NCI-H1092 treated with DMSO at 0.1 percent for 48 hours (cell line): ENCODE results near the gene SLC5A4.
A peak's percentile ranks its signal among the peaks of the same experiment; 100 is the strongest.
"Not testable (repeated sequence)": the region's sequence is repeated elsewhere in the genome, so short reads cannot be mapped to it uniquely, and the experiment has no call there.

Experiments
- DNase-seq: peaks from one replicate; lab custom pipeline; 2025; lab: John Stamatoyannopoulos, UW

Gene SLC5A4

GRCh38 chr22:32255217-32255616 lies at the start of gene SLC5A4:
TSS of gene SLC5A4 (minus strand) at chr22:32255347. CDS start at chr22:32255329, 18 bp downstream.
- DNase-seq: no peak

DNA sequence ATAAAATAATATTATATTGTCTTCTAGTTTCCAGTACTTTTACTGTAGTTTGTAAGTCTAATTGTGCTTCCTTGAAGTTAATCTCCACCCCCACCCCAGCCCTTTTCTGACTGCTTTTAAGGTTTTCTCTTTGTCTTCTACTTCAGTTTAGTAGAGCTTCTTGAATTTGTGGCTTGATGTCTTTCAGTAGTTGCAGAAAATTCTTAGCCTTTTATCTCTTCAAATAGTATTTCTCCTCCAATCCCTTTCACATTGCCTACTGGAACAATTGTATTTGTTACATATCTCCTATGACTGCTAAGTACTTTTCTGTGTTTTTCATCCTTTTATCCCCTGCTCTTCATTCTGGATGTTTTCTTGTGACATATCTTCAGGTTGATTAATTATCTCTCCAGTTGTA lies 38.8 kb upstream of the SLC5A4 start:
- not testable (repeated sequence) for DNase-seq

DNA sequence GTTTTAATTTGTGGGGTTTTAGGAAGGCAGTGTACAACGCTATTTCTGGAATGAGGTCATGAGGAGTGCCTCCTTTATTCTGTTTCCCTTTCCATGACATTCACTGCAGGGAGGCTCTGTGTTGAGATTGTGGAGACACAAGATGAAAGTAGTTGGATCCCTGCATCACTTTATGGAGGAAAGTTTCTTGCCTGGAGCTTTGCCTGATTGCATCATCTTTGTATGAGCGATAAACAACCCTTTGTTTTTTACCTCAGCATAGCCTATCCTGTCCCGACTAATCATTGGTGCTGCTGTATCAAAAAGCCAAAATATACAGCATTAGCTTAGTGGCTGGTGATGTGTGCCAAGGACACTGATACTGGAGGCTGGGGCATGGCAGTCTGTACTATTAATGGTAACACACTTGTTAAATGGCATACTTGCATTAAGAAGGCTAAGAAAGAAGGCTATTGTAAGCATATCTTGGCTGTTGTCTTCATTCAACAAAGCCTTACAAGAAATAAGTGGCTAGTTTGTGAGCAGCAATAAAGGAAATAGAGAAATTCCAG lies 31.2 kb upstream of the SLC5A4 start:
- no peak for DNase-seq

DNA sequence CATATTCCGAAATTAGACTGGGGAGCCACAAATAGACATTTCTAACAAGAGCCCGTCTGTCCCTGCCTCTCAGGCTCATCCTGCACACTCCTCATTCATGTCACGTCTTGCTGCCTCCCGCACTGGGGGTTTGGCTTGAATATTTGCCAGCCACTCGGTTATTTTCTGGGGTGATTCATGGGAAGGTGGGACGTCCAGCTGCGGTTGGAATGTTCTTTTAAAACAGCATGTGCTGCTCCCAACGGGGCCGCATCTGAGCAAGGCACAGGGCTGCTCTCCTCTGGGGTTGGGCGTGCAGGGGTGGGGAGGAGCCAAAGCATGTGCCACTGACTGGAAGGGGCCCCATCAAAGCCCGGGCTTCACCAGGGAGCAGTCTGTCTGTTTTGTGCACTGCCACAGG lies 25.9 kb upstream of the SLC5A4 start:
- no peak for DNase-seq

- not testable (repeated sequence) for DNase-seq
Measured at GRCh38 chr22:32275353-32275752, 20.2 kb upstream of the SLC5A4 start.

DNA sequence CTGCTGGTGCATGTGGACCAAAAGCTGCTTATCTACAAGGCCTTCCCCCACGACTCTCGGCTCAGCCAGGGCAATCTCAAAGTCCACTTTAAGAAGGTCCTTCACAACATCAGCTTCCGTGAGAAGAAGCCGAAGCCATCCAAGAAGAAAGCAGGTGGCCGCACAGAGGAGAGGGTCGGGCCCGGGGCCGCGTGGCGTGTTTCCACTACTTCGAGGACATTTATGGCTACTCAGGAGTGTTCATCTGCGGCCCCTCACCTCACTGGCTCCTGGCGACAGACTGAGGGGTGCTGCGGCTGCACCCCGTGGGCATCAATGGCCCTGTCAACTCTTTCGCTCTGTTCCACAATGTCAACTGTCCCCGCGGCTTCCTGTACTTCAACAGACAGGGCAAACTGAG lies 16.2 kb upstream of the SLC5A4 start:
- DNase-seq: no peak

- DNase-seq: no peak
Measured at GRCh38 chr22:32270641-32271369, 15.7 kb upstream of the SLC5A4 start.

- DNase-seq: no peak
Measured at GRCh38 chr22:32269316-32269715, 14.2 kb upstream of the SLC5A4 start.

GRCh38 chr22:32267011-32267410 lies 11.9 kb upstream of the SLC5A4 start:
- no peak for DNase-seq

DNA sequence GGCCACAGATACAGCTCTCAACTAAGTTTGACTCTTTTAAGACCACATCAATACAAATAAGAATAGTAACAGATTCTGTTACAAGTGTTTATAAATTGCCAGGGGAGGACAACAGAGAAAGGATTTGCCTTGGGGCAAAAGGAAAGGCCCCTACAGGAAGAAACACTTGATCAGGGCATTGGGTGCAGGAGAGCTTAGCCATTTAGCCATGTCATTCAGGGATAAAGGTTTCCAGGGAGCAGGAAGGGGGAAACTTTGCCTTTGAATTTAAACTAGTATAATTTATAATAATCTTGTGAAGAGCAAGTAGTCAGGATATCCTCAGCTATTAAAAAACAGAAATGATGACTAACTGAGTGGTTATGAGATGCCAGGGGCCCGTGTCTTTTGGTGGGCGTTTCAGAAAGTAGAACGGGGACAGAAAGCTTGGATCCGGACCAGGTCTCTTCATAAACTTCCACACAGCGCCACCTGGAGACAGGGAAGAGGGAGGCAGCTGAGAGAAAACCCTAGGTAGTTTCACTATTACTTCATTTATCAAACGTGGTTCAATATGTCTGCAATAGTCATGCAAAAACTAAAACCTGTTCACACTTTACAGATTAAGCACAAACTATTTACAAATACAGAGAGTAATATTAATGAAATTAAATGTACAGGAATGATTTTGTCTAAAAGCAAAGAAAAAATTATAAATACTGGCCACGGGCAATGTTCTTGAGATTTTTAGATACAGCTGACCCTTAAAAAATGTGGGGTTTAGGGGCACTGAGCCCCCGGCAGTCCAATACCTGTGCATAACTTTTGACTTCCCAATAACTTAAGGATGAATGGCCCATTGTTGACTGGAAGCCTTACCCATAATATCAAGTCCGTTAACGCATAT lies 11.0 kb upstream of the SLC5A4 start:
- peak; percentile 71 for DNase-seq

DNA sequence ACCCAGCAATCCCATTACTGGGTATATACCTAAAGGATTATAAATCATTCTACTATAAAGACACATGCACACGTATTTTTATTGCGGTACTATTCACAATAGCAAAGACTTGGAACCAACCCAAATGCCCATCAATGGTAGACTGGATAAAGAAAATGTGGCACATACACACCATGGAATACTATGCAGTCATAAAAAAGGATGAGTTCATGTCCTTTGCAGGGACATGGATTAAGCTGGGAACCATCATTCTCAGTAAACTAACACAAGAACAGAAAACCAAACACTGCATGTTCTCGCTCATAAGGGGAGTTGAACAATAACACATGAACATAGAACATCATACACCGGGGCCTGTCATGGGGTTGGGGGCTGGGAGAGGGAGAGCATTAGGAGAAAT lies 8.5 kb upstream of the SLC5A4 start:
- DNase-seq: not testable (repeated sequence)

- DNase-seq: no peak
Measured at GRCh38 chr22:32261306-32261705, 6.2 kb upstream of the SLC5A4 start.

DNA sequence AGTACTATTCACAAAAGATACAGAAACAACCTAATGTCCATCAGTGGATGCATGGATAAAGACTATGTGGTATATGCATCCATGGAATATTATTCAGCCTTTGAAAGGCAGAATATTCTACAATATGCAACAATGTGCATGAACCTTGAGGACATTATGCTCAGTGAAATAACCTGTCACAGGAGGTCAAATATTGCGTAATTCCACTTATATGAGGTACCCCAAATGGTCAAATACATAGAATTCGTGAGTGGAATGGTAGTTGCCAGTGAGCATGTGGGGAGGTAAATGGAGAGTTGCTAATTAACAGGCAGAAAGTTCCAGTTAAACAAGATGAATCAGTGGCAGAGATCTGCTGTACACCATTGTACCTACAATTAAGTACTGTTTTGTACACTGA lies 3.6 kb upstream of the SLC5A4 start:
- no peak for DNase-seq

- no peak for DNase-seq
Measured at GRCh38 chr22:32255726-32256125, 579 bp upstream of the SLC5A4 start.

GRCh38 chr22:32249231-32249630 lies 5.9 kb downstream of the SLC5A4 start:
- DNase-seq: no peak

DNA sequence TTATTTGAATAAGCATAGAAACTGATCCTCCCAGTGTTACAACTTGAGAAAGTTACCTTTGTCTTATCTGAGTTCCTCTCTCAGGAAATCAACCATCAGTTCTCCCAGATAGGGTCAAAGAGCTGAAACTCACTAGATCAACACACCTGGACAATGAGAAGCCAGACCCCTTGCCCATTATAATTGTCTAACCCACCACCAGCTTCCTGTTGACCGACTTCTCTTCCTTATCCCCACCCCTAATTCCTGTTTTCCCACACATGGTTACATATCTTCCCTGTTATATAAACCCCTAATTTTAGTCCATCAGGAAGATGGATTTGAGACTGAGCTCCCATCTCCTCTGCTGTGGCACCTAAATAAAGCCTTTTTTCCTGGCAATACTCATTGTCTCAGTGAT lies 6.9 kb downstream of the SLC5A4 start:
- no peak for DNase-seq

DNA sequence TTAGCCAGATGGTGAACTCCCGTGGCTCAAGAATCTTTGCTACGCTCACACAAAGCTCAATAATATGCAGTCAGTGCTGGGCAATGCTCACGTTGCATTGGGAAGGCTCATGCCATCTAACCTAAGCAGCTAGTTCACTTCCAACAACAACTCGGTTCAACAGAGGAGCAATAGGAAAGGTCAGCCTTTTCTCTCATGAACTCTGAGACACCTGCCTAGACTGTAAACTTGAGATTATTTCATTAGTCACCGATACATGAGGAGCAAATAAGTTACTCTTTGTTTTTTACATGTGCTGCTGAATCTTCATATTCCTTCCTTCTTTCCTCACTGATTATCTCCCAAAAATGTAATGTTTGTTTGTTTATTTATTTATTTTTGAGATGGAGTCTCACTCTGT lies 9.0 kb downstream of the SLC5A4 start:
- no peak for DNase-seq

DNA sequence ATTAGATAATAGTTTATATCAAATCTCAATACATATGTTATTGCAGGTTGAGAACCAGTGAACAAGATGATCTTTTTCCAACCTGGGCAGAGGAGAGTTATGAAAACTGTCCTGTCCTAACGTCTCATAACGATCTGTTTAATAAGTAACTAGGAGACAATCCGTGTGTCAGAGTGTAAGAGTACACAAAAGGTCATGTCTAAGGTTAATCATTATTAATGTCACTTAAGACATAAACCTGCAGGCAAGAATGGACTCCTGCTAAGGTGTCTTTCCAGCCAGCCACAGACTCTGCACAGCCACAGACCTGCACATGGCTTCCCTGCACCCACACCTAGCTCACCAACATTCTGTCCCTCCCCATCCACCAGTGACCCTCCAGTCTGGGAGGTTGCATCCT lies 10.1 kb downstream of the SLC5A4 start:
- DNase-seq: no peak

DNA sequence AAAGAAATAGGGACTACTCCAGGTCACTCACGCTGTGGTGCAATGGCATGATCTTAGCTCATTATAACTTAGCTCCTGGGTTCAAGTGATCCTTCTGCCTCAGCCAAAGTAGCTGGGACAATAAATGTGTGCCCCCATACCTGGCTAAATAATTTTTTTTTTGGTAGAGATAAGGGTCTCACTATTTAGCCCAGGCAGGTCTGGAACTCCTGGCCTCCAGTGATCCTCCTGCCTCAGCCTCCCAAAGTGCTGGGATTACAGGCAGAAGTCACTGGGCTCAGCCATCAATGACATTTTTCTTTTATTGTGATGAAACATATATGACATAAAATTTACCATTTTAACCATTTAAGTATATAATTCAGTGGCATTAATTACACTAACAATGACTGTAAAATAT lies 10.6 kb downstream of the SLC5A4 start:
- no peak for DNase-seq

DNA sequence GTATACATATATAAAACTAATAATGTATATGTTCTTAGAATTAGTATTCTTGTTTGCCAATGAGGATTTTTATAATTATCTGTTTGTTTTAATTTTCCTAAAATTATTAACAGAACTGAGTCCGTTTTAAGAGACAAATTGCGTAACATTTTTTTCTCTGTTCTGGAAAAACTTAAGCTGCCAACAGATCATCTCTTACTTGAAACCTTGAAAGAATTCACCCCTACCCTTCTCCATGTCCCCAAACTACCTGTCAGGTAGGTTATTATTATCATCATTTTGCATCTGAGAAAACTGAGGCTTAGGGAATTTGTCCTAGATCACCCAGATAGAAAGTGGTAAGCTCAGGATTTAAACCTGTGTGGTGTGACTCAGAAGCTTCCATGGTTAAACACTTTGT lies 14.7 kb downstream of the SLC5A4 start:
- DNase-seq: no peak

- peak; percentile 26 for DNase-seq
Measured at GRCh38 chr22:32237906-32238305, 17.2 kb downstream of the SLC5A4 start.

DNA sequence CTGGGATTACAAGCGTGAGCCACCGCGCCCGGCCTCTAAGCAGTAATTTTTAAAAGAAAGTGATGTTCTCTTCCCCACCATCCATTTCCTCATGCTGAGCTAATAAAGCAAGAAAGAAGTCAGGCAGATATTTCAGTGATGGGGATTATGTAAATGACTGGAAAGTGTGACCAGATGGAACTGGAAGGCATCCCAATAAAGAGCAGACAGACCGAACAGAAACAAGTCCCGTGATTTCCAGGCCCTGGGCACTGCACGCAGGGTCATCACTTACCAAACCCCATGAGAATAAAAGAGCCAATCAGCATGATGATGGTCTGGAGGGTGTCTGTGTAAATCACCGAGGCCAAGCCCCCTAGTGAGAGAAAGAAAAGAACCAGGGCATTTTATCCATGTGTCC lies 18.2 kb downstream of the SLC5A4 start:
- DNase-seq: peak; percentile 27

- DNase-seq: no peak
Measured at GRCh38 chr22:32233091-32233490, 22.1 kb downstream of the SLC5A4 start.
